Rectal smooth muscle tissue (tissue), 1 donor: ENCODE measurements around the gene KAT6B.
"Not testable (repeated sequence)": the region's sequence is repeated elsewhere in the genome, so short reads cannot be mapped to it uniquely, and the experiment has no call there.

Source experiments
- H3K27ac ChIP-seq: one replicate; pipeline ENCODE4 v1.7.0; 2013; ENCODE audit warnings: low read depth, low read length, inconsistent platforms
- H3K27me3 ChIP-seq: one replicate; pipeline ENCODE4 v1.7.0; 2013; ENCODE audit warnings: low read length; ENCODE audit not compliant: control insufficient read depth, insufficient read depth
- H3K36me3 ChIP-seq: one replicate; pipeline ENCODE4 v1.7.0; 2013; ENCODE audit warnings: low read length; ENCODE audit not compliant: control insufficient read depth, insufficient read depth
- H3K4me1 ChIP-seq: one replicate; pipeline ENCODE4 v1.7.0; 2013; ENCODE audit warnings: low read length; ENCODE audit not compliant: control insufficient read depth, insufficient read depth
- H3K4me3 ChIP-seq: one replicate; pipeline ENCODE4 v1.7.0; 2013; ENCODE audit warnings: low read length
- H3K9ac ChIP-seq: one replicate; pipeline ENCODE4 v1.7.0; 2013; ENCODE audit warnings: low read length

Gene KAT6B

DNA sequence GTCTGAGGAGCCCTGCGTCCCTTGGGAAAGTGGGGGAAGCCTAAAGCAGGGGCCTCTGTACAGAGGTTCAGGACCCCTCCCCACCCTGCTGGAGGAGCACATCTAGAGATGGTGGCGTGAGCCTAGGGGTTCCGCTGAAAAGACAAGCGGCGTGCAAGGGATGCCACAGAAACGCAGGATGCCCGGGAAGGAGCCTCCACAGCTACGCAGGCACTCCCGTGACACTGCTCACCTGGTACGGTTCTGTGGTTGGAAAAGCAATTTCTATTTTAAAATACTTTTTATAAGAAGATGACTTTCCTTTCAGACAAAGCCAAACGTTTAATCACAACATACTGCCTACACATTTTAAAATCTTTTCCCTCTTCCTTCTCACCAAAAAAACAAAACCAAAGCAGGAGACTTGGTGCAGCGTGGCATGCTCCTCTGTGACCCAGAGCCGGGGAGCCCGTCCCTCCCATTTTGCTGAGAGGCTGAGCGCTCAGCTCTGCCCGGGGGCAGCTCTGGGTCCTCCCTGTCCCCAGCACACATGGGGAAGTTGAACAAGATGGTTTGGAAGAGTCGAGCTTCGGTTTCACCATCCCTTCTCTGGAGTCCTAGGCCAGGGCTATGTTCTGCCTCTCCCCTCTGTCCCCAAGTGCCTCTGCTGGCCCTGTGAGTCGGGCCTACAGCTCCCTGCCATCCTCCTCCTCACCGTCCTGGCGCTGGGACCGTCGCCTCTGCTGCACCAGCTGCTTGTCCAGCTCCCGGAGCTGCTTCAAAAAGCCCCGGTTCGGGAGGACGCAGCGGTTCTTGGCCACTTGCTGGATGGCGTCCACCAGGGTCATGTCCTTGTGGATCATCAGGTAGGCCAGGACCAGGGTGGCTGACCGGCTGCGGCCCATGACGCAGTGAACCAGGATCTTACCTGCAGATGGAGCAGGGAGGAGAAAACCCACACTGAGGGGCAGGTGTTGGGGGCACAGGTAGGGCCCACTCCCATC is 211.1 kb downstream of the KAT6B start:
- Histone ChIP-seq H3K27me3 (no peaks in the 10 kb centered on the region), H3K4me1 (peaks cover 7% of the 10 kb centered on the region), H3K9ac (no peak overlapping the region), H3K36me3 (no peaks in the 10 kb centered on the region), H3K4me3 (no peak overlapping the region), H3K27ac (no peak overlapping the region)

DNA sequence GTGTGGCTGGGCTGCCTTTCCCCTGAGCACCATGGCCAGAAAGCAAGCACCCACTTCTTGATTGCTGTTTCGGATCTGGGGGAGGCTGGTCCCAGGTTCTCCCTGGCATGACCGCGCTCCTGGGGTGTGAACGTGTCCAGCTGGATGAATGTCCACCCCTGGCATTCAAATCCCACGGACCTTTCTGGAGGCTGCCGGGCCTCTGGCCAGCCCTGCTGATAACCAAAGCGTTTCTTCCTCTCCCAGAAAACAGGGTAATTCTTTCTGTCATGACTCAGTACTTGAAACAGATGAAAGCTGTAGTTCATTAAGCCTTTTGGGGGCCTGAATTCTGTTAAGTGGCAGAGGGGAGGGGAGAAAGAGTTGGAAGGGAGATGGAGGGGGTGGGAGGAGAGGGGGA is 211.9 kb downstream of the KAT6B start:
- Histone ChIP-seq H3K27ac (no peak overlapping the region), H3K27me3 (no peaks in the 10 kb centered on the region), H3K4me1 (peaks cover 12% of the 10 kb centered on the region), H3K4me3 (no peak overlapping the region), H3K36me3 (no peaks in the 10 kb centered on the region), H3K9ac (no peak overlapping the region)

DNA sequence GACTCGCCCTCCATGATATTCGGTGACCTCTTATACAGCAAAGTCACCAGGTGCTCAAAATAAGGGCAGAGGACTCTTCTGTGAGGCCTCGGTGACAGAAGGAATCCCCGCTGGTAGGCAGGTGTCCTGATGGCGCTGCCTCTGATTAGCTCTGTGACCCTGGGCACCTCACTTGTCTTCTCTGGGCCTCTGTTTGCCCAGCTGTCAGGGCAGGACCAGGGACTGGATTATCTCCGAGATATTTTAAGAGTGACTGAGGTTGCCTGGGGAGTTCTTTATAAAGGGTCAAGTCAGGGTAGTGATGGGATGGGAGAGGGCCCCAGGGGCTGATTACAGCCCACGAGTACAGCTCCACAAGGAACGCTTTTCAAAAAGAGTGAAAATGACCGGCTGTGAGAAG is 214.2 kb downstream of the KAT6B start:
- no peaks in the 10 kb centered on the region for H3K27me3 ChIP-seq
- no peak overlapping the region for H3K27ac ChIP-seq
- H3K4me3 ChIP-seq: no peak overlapping the region
- H3K4me1 ChIP-seq: peaks cover 12% of the 10 kb centered on the region
- H3K9ac ChIP-seq: no peak overlapping the region
- no peaks in the 10 kb centered on the region for H3K36me3 ChIP-seq

DNA sequence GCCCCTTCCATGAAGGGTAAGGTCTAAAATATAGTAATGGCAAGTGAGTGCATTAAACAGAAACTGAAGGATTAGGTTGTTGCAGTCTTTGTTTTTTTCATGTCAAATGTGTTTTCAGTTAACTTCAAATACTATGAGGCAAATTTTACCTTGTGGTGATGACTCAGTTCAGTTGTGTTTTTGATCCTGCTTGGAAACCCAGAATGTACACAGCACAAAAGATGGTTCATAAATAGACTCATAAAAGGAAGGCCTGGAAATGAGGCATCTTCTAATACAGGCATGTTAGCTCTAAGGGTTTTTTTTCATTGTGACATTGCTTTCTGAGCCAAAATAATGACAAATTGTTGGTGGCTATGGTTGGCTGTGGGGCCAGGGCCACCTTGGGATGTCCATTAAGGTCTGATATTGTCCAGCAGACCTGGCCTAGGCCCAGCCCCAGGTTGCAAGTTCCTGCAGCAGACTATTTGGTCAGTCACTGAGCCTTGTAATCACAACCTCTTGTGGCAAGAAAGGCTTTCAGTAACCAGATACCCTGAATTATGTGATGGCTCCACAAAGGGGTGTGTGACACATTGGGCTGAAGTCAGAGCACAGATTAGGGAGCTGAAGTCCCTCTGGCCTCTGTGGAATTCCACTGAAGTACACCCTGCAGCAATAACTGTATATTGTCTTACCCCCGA is 216.0 kb downstream of the KAT6B start:
- Histone ChIP-seq H3K27me3 (no peaks in the 10 kb centered on the region), H3K4me3 (no peak overlapping the region), H3K9ac (no peak overlapping the region), H3K4me1 (peaks cover 12% of the 10 kb centered on the region), H3K27ac (peak overlapping the region; percentile 76), H3K36me3 (no peaks in the 10 kb centered on the region)

DNA sequence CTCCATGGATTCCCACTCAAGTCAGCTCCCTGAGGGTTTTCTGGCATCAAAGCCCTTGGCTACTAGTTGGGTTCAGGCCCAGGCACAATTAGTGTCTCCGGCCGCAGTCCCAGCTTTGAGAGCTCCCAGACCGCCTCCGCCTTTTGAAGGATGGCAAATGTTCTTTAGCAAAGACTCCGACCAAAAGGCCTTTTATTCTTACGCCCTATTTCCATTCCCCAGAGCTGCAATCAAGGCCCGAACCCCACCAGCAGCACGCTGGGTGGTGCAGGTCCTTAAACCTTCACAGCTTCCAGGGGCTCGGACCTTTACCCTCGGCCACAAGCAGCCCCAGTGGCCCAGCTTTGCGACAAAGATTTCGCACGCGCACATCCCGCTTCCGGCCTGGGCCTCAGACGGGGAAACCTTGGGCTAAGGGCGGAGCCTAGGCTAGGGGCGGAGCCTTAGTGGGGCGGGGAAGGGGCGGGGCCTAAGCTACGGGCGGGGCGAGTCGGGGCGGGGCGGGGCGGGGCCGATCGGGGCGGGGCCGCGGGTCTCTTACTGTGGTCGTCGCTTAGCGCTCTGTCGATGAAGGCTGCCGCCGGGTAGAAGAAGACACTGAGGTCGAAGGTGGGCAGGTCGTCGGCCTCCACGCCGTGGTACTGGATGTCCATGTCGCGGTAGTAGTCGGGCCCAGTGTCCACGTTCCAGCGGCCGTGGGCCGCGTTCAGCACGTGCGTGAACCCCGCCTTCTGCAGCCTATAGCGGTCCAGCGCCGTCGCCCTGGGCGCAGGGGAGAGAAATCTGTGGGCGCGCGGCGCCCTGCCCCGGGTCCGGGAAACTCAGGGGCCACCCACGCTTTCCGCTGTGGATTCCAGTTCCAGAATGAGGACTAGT is 217.1 kb downstream of the KAT6B start:
- H3K36me3 ChIP-seq: no peaks in the 10 kb centered on the region
- H3K4me1 ChIP-seq: peaks cover 12% of the 10 kb centered on the region
- no peak overlapping the region for H3K9ac ChIP-seq
- H3K27ac ChIP-seq: peak overlapping the region; percentile 68
- H3K4me3 ChIP-seq: no peak overlapping the region
- no peaks in the 10 kb centered on the region for H3K27me3 ChIP-seq

DNA sequence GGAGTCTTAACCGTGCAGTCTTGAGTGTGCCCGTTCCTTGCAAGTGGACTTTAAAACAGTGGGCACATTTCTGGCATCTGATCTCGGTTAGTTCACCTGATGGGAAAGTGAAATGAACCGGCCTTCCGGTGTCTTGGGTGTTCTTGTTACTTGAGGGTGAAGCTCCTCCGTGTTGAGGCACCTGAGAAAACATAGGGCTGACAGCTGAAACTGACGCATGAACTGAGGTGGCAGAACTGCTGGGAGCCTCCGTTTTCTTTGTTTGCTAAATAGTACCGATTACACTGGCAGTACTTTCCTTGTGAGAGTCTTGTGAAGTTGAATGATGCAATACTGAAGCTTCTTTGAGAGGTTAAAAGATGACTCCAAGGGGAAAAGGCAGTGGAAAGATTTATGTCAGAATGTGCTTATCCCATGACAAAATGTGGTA is 222.3 kb downstream of the KAT6B start:
- Histone ChIP-seq H3K4me1 (no peaks in the 10 kb centered on the region), H3K9ac (no peak overlapping the region), H3K36me3 (no peaks in the 10 kb centered on the region), H3K4me3 (no peak overlapping the region), H3K27me3 (no peaks in the 10 kb centered on the region), H3K27ac (no peak overlapping the region)

DNA sequence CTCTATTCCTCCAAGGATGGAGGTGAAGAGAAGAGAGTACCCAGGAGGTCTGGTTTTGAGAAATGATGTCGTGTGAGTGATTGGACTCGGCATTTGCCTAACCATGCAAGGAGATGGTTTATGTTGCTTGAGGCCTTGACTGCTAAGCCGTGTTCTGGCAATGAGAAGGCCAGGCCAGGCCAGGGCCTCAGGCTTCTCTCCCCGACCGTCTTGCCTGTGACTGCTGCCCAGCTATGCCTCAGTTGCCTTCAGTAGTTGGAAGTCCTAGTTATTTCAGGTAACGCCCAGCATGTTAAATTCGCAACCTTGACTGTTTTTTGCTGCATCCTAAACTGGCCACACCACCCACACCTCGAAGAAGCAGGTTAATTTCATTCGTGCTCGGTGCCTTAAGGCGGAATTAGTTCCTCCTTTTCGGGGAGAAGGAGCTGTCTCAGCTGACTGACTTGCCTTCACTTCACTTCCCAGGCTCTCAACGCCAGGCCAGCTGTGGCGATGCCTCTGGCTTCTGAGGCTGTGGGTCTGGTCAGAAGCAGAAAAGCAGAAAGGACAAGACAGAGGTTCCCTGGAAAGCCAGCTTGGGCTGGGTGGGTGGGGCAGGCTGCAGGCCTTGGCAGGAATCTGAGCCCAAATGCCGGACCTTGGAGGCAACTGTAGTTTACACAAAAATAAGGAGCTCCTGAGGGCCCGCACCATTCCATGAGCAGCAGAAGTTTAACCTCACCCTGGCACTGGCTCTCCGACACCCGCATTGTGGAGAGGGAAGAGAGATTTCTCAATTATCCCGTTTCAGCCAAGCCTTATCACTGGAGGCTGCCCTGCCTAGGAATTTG is 223.1 kb downstream of the KAT6B start:
- H3K9ac ChIP-seq: no peak overlapping the region
- no peaks in the 10 kb centered on the region for H3K27me3 ChIP-seq
- no peaks in the 10 kb centered on the region for H3K36me3 ChIP-seq
- no peaks in the 10 kb centered on the region for H3K4me1 ChIP-seq
- H3K27ac ChIP-seq: no peak overlapping the region
- no peak overlapping the region for H3K4me3 ChIP-seq

DNA sequence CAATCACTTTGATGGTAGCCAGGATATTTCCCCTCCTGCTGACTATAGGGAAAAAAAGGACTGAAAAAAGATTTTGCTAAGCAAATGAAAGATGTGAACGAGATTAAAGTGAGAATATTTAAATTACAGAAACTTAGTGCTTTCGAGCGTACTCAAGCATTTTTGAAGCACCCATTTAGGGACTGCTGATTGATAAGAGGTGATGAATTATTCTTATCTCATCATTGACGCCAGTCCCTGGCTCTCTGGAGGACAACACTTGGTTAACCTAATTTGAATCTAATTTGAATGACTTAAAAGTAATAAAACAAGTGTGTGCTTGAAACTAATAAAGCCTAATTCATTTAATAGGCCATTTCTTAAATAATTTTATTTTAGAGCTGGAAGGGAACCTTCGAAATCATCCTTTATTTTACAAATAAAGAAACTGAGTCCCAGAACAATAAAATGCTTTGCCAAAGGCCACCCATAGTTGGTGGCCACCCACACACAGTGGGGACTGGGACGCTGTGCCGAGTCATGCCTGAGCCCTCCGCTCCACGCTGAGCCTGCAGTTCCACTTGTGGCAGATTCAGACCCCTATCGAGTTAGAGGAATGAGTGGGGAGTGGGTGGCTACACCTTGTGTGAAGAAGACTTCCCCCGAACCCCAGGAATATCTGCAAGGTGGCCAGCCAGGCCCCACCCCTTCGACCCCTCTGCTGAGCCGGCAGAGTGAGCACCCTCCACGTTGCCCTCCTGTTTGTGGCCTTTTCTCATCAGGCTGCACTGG is 223.9 kb downstream of the KAT6B start:
- Histone ChIP-seq H3K36me3 (no peaks in the 10 kb centered on the region), H3K9ac (no peak overlapping the region), H3K27ac (no peak overlapping the region), H3K4me1 (no peaks in the 10 kb centered on the region), H3K27me3 (no peaks in the 10 kb centered on the region), H3K4me3 (no peak overlapping the region)

DNA sequence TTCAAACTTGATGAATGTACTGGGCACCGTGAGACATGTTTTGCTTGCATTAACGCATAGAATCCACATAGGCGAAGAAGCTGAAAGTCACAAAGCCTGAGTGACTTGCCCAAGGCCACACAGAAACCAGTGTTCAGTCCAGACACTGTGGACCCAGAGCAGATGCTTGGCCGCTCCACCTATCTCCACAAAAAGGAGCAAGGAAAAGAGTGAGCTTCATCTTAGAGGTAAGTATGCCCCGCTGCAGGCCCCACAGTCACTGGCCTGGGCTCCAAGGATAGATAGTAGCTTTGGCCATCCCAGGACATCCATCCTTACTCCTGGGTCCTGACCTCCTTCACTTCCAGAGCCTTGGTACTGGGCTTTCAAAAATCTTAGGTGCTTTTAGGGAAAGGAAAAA is 224.9 kb downstream of the KAT6B start:
- no peaks in the 10 kb centered on the region for H3K36me3 ChIP-seq
- H3K27me3 ChIP-seq: no peaks in the 10 kb centered on the region
- no peak overlapping the region for H3K27ac ChIP-seq
- no peak overlapping the region for H3K9ac ChIP-seq
- no peak overlapping the region for H3K4me3 ChIP-seq
- H3K4me1 ChIP-seq: no peaks in the 10 kb centered on the region

DNA sequence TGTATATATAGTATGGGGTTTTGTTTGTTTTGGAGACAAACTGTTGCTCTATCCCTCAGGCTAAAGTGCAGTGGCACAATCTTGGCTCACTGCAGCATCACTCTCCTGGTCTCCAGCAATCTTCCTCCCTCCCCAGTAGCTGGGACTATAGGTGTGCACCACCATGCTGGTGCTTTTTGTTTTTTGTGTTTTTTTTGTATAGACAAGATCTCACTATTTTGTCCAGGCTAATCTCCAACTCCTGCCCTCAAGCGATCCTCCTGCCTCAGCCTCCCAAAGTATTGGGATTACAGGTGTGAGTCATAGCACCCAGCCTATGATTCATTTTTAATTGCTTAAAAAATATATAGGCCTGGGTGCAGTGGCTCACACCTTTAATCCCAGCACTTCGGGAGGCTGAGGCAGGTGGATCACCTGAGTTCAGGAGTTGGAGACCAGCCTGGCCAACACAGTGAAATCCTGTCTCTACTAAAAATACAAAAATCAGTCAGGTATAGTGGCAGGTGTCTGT is 229.6 kb downstream of the KAT6B start:
- H3K36me3 ChIP-seq, H3K4me1 ChIP-seq, H3K27me3 ChIP-seq, H3K4me3 ChIP-seq, H3K27ac ChIP-seq, H3K9ac ChIP-seq: not testable (repeated sequence)

DNA sequence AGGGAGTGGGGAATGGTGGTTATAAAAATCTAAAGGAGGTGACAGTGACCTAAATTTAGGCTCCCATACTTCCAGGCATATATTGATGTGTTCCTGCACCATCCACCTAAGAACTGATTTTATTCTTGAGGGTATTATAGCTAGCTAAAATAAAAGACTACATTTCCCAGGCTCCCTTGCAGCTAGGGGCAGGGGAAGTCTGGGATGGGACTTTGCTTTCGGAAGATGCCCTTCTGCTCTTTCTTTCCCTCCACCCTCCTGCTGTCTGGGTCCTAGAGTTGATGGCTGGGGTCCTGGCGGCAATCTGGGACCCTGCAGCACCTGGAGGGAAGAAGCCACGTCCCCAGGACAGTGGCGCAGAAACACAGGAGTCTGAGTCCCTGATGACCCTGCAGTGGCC is 231.3 kb downstream of the KAT6B start:
- H3K4me1 ChIP-seq: no peaks in the 10 kb centered on the region
- no peak overlapping the region for H3K9ac ChIP-seq
- no peak overlapping the region for H3K4me3 ChIP-seq
- H3K27ac ChIP-seq: no peak overlapping the region
- H3K27me3 ChIP-seq: no peaks in the 10 kb centered on the region
- no peaks in the 10 kb centered on the region for H3K36me3 ChIP-seq
